Measurements from ENCODE around the gene CMBL.

- TF ChIP-seq CTCF (IDR thresholded peaks at IDR 0.05) (no peak), EZH2 (IDR thresholded peaks at IDR 0.05) (no peak)
Measured at GRCh38 chr5:10311595-10312425, 4.1 kb upstream of the CMBL start.

Data from neural progenitor cell (in vitro differentiated cells).